Transverse colon (tissue), 4 donors: ENCODE data around the gene CRADD. TPM values are rescaled to one million over a fixed set of nuclear protein-coding genes. Genes with fewer than 3 reads are reported as not detected.
A peak's percentile ranks its signal among the peaks of the same experiment; 100 is the strongest.

Experiments used
- DNase-seq: peaks from one replicate; pipeline ENCODE4 v3.0.0-alpha.2; 2019
- H3K27ac ChIP-seq, 4 donors: fragments of 200-600 bp; sonication (generic); 2 replicates each; pipeline ENCODE4 v1.5.1; 2016 to 2018; ENCODE audit warnings: inconsistent platforms in 4 of 4
- H3K27me3 ChIP-seq: fragments of 200-600 bp; sonication (generic); 2 replicates; pipeline ENCODE4 v1.5.1; 2017; ENCODE audit warnings: inconsistent platforms
- H3K36me3 ChIP-seq, 4 donors: fragments of 200-600 bp; sonication (generic); 2 replicates each; pipeline ENCODE4 v1.5.1; 2017 to 2019; ENCODE audit warnings: inconsistent platforms in 4 of 4
- H3K4me1 ChIP-seq, 4 donors: fragments of 200-600 bp; sonication (generic); 2 replicates each; pipeline ENCODE4 v1.5.1; 2017 to 2020; ENCODE audit warnings: inconsistent platforms in 4 of 4
- H3K4me3 ChIP-seq, 4 donors: fragments of 200-600 bp; sonication (generic); 1 replicate in 1 of 4; 2 replicates in 3 of 4; pipeline versions ENCODE4 v1.5.1 to v1.6.1; 2017 to 2019; ENCODE audit warnings: inconsistent platforms in 4 of 4
- H3K9me3 ChIP-seq, 2 donors: fragments of 200-600 bp; sonication (generic); 2 replicates each; pipeline ENCODE4 v1.5.1; 2017 to 2019; ENCODE audit warnings: inconsistent platforms in 2 of 2
- CTCF ChIP-seq, 5 experiments: fragments of 200-600 bp in 3 of 5; fragments of 450-650 bp in 2 of 5; sonication (generic) in 3 of 5; IDR thresholded peaks; 1 replicate in 2 of 5; 2 replicates in 3 of 5; pipeline ENCODE4 v1.5.1; 2016 to 2017; ENCODE audit warnings: antibody characterized with exemption in 5 of 5, inconsistent platforms in 3 of 5, mild to moderate bottlenecking in 2 of 5, moderate library complexity in 1 of 5
- EP300 ChIP-seq: sonication (generic); formaldehyde crosslinking; IDR thresholded peaks from one replicate; pipeline ENCODE4 v1.6.1; 2017; ENCODE audit warnings: antibody characterized with exemption, low read depth
- POLR2A ChIP-seq: fragments of 450-650 bp; IDR thresholded peaks from one replicate; pipeline ENCODE4 v1.6.1; 2016; ENCODE audit warnings: antibody characterized with exemption, mild to moderate bottlenecking, moderate library complexity
- POLR2AphosphoS5 ChIP-seq, 3 donors: sonication (generic); formaldehyde crosslinking; IDR thresholded peaks; one replicate each; pipeline ENCODE4 v1.6.1; 2016; ENCODE audit warnings: antibody characterized with exemption in 3 of 3
- WGBS, 2 donors: methylation state at CpG; one replicate each; pipeline ENCODE4 v1.1.5; 2018; ENCODE audit warnings: low coverage in 1 of 2; 5-methylcytosine and 5-hydroxymethylcytosine counted together
- in situ Hi-C, 4 donors: fragments of 200-750 bp; cut with MboI; loops; one replicate each; pipeline versions ENCODE4 v1.15.0 to v1.15.1; 2017; ENCODE audit warnings: low sequenced_read_pairs in 3 of 4, low pct_ligation_motif_present in 1 of 4, low pct_unique_long_range_greater_than_20kb in 1 of 4
- intact Hi-C: fragments of 100-400 bp; cut with DNase I; formaldehyde crosslinking; loops from one replicate; pipeline ENCODE4 v1.15.1; 2023; ENCODE audit warnings: low total_unique reads
- total RNA-seq, 4 donors: library from RNA; depleted of rRNA; stranded (reverse); fragments of >200 nt; gene quantifications; one replicate each; pipeline ENCODE4 v1.1.0, GENCODE V29; 2016

CRADD gene
- total RNA-seq, 4 donors from 2014 or later = 45.6 to 59.3 (median 56.3) TPM

DNA sequence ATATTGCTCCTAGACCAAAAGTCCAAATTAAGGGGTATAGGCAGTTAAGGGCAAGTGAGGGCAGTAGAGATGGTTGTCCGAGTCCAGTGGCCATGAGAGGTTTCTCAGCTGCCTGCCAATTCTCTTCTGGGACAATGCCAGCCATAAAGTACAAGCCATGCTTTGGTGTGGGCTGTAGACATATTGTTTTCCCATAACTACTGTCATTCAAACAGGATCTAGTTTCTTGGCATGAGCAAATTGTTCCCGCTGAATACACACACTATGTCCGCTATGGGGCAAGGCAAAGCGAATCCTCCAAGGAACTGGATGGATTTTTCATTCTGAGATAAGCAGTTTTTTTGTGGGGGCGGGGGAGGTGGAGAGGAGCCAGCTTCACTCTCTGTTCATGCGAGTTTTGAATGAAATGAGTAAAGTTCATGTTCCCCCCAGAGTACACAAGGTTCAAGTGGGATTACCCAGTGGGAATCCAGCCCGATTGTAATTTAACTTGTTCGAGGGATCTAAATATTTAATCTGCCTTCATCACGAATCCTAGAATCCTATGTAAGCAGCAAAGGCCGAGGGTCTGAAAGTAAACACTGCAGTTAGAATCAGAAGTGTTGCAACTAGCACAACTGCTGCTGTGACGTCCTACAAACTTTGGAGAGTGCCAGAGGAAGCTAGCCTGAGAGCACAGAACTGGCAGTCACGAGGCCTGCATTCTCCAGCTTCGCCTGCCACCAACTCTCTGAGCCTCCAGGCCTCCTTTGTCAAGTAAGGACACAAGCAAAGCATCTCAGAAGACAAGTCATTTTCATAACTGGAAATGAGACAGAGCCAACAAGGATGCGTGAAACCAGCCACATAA lies 137.0 kb downstream of the CRADD start:
- 65 to 75% methylated on average over 12 to 14 of the region's 14 CpGs for WGBS, 2 donors
- Histone ChIP-seq H3K36me3 (no peaks in the 10 kb centered on the region), H3K27ac (peak overlapping the region; percentile 76 to 86 (median 80)), H3K4me1 (peaks cover 9 to 31% (median 15%) of the 10 kb centered on the region in 4 donors), H3K9me3 (no peaks in the 10 kb centered on the region), H3K27me3 (no peaks in the 10 kb centered on the region), H3K4me3 (no peak overlapping the region)
- peak; percentile 43 to 82 (median 48) for TF ChIP-seq POLR2AphosphoS5 (IDR thresholded peaks at IDR 0.05)
- TF ChIP-seq POLR2A = no peak
- peak; percentile 87 for TF ChIP-seq EP300
- peak in 1 of 5 experiments; percentile 9 for TF ChIP-seq CTCF (IDR thresholded peaks at IDR 0.05)
- peak; percentile 59 for DNase-seq
- intact Hi-C loops (loop anchor here (5.0 kb wide), 1 partner anchor 242 kb away; the partner anchor contains the start of gene SOCS2), in situ Hi-C loops (no loop called here)

DNA sequence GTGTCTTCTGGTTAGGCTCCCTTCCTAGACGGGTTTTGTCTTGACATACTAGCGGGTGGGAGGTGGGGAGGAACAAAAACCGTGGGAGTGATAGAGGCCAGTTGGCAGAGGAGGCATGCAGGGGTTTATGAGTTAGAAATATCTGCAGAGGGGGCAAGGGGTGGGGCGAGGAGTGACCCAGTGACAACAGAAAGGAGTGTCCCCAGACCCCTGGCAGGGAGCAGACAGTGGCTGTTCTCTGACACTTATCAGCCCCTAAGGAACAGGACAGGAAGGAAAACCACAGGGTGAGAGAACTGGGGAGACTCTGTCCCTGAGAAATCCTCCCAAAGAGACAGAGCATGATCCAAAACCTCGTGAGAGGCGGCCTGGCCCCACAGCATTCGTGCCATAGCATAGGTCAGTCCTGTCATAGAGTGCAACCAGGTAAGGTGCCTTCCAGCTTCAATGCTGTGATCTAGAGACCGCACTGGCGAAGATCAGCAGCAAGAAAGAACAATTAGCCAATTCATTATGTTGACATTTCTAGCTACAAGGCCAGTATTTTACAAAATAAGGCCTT lies 141.4 kb downstream of the CRADD start:
- Histone ChIP-seq H3K9me3 (no peaks in the 10 kb centered on the region), H3K36me3 (no peaks in the 10 kb centered on the region), H3K4me3 (no peak overlapping the region), H3K27me3 (no peaks in the 10 kb centered on the region), H3K27ac (peak overlapping the region; percentile 66 to 80 (median 72)), H3K4me1 (peaks cover 4 to 34% (median 13%) of the 10 kb centered on the region in 4 donors)
- intact Hi-C loops = loop anchor here (5.0 kb wide), 1 partner anchor 36 kb away; no protein-coding TSS in a partner anchor
- DNase-seq = no peak
- 79 to 81% methylated on average over 4 to 9 of the region's 9 CpGs for WGBS, 2 donors
- TF ChIP-seq CTCF (IDR thresholded peaks at IDR 0.05) = no peak
- TF ChIP-seq EP300 = no peak
- TF ChIP-seq POLR2AphosphoS5 (IDR thresholded peaks at IDR 0.05) = no peak
- TF ChIP-seq POLR2A = no peak
- in situ Hi-C loops = no loop called here

GRCh38 chr12:93819050-93819491 lies 141.9 kb downstream of the CRADD start:
- DNase-seq = peak; percentile 35
- intact Hi-C loops (loop anchor here (5.0 kb wide), 1 partner anchor 37 kb away; no protein-coding TSS in a partner anchor), in situ Hi-C loops (no loop called here)
- H3K9me3 ChIP-seq = no peaks in the 10 kb centered on the region
- no peak overlapping the region for H3K4me3 ChIP-seq
- no peaks in the 10 kb centered on the region for H3K27me3 ChIP-seq
- 61 to 100% methylated on average over 1 to 4 of the region's 4 CpGs for WGBS, 2 donors
- TF ChIP-seq POLR2AphosphoS5 (IDR thresholded peaks at IDR 0.05) (peak; percentile 51 to 79 (median 69)), POLR2A (no peak)
- H3K27ac ChIP-seq = peak overlapping the region; percentile 66 to 80 (median 72)
- H3K4me1 ChIP-seq = peaks cover 5 to 36% (median 13%) of the 10 kb centered on the region in 4 donors
- H3K36me3 ChIP-seq = no peaks in the 10 kb centered on the region

DNA sequence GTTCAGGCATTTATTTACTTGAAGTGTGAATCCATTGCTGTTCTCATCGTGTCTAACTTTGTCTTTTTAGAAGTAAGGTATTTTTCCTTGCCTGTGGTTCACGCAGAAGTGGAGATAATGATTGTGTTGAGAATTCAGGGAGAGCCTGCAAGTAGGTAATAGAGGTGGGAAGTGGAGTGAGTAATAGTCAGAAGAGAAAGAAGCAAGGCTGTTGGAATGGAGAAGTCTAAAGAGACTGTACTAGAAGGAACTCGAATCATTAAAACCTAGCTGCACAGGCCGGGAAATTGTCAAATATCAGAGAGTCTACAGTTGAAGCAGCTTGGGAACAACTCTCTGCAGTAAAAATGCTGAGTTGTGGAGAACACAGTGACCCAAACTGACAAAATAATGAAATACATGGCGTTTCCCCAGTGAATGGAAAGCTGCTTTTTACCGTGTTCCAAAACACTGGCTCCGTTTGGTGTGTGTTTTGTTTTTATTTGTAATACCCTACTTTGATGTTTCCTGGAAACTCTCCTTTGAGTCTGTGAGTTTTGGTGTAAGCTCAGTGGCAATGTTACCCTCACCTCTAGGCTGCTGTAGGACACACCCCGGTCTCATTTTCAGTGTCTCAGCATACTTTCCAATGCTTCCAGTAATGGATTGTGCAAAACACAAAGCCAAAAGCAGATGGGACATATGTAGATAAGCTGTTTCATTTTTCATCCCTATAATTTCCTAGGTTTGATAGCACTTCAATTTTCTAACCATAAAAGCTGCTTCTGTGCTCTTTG lies 146.6 kb downstream of the CRADD start:
- H3K9me3 ChIP-seq = no peaks in the 10 kb centered on the region
- WGBS, 2 donors = 75 to 82% methylated on average over 8 of the region's 8 CpGs
- H3K27ac ChIP-seq = peak overlapping the region in 2 of 4 donors; percentile 25 to 36
- no peak for DNase-seq
- no peaks in the 10 kb centered on the region for H3K27me3 ChIP-seq
- no peak overlapping the region for H3K4me3 ChIP-seq
- TF ChIP-seq POLR2A = no peak
- no peaks in the 10 kb centered on the region for H3K36me3 ChIP-seq
- H3K4me1 ChIP-seq = peaks cover 0 to 42% (median 14%) of the 10 kb centered on the region in 4 donors
- intact Hi-C loops = no loop called here
- in situ Hi-C loops = no loop called here
